PC-9 (cell line): ENCODE data around the gene AP2A1. TPM values are rescaled to one million over a fixed set of nuclear protein-coding genes. Genes with fewer than 3 reads are reported as not detected.

Experiments used
- BruUV-seq: library from RNA; stranded (reverse); fragments of 400-500 nt; replicated peaks from 2 replicates; lab custom pipeline; 2021; lab: Mats Ljungman, UMichigan
- CTCF ChIA-PET: fragments of 300-600 bp; sonication (Branson Sonifier 250); formaldehyde crosslinking; loops from one replicate; lab custom pipeline; 2022; ENCODE audit warnings: antibody characterized with exemption; lab: Charles Lee
- POLR2A ChIA-PET: fragments of 300-600 bp; sonication (Branson Sonifier 250); formaldehyde crosslinking; loops from one replicate; lab custom pipeline; 2022; ENCODE audit warnings: antibody characterized with exemption; ENCODE audit not compliant: unreplicated experiment; lab: Charles Lee
- DNase-seq, 2 experiments: peaks; one replicate each; pipeline versions ENCODE4 v3.0.0 to v3.0.0-alpha.2; 2015 to 2022; ENCODE audit warnings: mixed read lengths in 1 of 2
- H2AFZ ChIP-seq: fragments of 200-600 bp; sonication (generic); 2 replicates; pipeline ENCODE4 v1.8.1; 2017; ENCODE audit warnings: antibody characterized with exemption
- H3F3A ChIP-seq: fragments of 200-600 bp; sonication (generic); 2 replicates; pipeline ENCODE4 v1.8.1; 2017; ENCODE audit warnings: antibody characterized with exemption, mild to moderate bottlenecking, low read depth; ENCODE audit not compliant: insufficient read depth
- H3K27ac ChIP-seq: fragments of 200-600 bp; sonication (generic); 2 replicates; pipeline ENCODE4 v1.6.1; 2016; ENCODE audit warnings: mixed run types
- H3K27me3 ChIP-seq: fragments of 200-600 bp; sonication (generic); 2 replicates; pipeline ENCODE4 v1.6.1; 2016; ENCODE audit warnings: low read depth, mixed run types; ENCODE audit not compliant: insufficient read depth
- H3K36me3 ChIP-seq: fragments of 200-600 bp; sonication (generic); 2 replicates; pipeline ENCODE4 v1.6.1; 2016; ENCODE audit warnings: low read depth, mixed run types
- H3K4me1 ChIP-seq: fragments of 200-600 bp; sonication (generic); replicated peaks from 2 replicates; pipeline ENCODE4 v1.6.1; 2016; ENCODE audit warnings: mixed run types; ENCODE audit not compliant: insufficient read depth
- H3K4me2 ChIP-seq: fragments of 200-600 bp; sonication (generic); 2 replicates; pipeline ENCODE4 v1.6.1; 2017; ENCODE audit warnings: mixed run types
- H3K4me3 ChIP-seq: fragments of 200-600 bp; sonication (generic); 2 replicates; pipeline ENCODE4 v1.6.1; 2016; ENCODE audit warnings: mixed run types
- H3K79me2 ChIP-seq: fragments of 200-600 bp; sonication (generic); 2 replicates; pipeline ENCODE4 v1.6.1; 2017; ENCODE audit warnings: low read depth, mixed run types
- H3K9me2 ChIP-seq: fragments of 200-600 bp; sonication (generic); 2 replicates; pipeline ENCODE4 v1.8.1; 2017; ENCODE audit warnings: mild to moderate bottlenecking; ENCODE audit not compliant: insufficient read depth
- H3K9me3 ChIP-seq: fragments of 200-600 bp; sonication (generic); 2 replicates; pipeline ENCODE4 v1.8.1; 2016; ENCODE audit warnings: low read depth; ENCODE audit not compliant: insufficient read depth
- H4K20me1 ChIP-seq: fragments of 200-600 bp; sonication (generic); 2 replicates; pipeline ENCODE4 v1.8.1; 2017; ENCODE audit not compliant: insufficient read depth
- CTCF ChIP-seq: fragments of 200-600 bp; sonication (generic); conservative IDR thresholded peaks from 2 replicates; pipeline ENCODE4 v1.6.1; 2017; ENCODE audit warnings: mixed run types, antibody characterized with exemption, mild to moderate bottlenecking, moderate library complexity
- EZH2 ChIP-seq: fragments of 200-600 bp; sonication (generic); IDR thresholded peaks from 2 replicates; pipeline ENCODE4 v1.8.0; 2017; ENCODE audit warnings: antibody characterized with exemption, low read depth
- intact Hi-C: fragments of 100-400 bp; cut with micrococcal nuclease; formaldehyde crosslinking; loops from one replicate; pipeline ENCODE4 v1.10.0; 2022; ENCODE audit not compliant: unreplicated experiment
- total RNA-seq: library from RNA; stranded (reverse); gene quantifications from 2 replicates; pipeline ENCODE4 v1.2.3, GENCODE V29; 2021

Gene AP2A1
- total RNA-seq, 1 experiment from 2014 or later: 91.8 TPM

DNA sequence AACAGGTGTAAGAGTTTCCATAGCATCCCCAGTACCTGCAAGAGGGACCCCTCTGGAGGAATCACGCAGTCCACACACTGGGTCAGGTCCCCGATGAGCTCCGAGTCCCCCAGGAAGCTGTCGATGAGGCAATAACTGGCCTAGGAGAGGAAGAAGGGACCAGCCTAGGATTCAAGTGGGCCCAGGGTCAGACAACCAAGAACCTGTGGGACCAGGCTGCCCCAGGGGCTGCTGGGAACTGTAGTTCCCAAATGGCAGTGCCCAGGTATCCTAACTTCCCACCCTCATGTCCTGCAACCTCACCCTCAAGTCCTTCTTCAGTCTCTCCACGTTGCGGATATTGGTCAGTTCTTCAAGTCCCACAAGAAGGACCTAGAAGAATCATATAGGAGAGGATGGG, 44.5 kb downstream of the AP2A1 start:
- intact Hi-C loops: no loop called here
- ChIA-PET CTCF (no interaction called here), POLR2A (interaction anchor here (0.6 kb wide), 1 partner anchor 119 kb away, joined by 4 read pairs; no protein-coding TSS in a partner anchor)
- no peak for DNase-seq
- Histone ChIP-seq H3K9me3 (no peaks in the 10 kb centered on the region), H3K9me2 (no peaks in the 10 kb centered on the region), H3K27me3 (no peaks in the 10 kb centered on the region), H3F3A (peaks cover 41% of the 10 kb centered on the region; the same call in 1 of the 2 replicates), H3K79me2 (no peaks in the 10 kb centered on the region), H3K4me3 (no peak overlapping the region), H3K36me3 (no peaks in the 10 kb centered on the region), H4K20me1 (peaks cover 6% of the 10 kb centered on the region; the same call in 1 of the 2 replicates), H3K4me1 (peaks cover 15% of the 10 kb centered on the region), H2AFZ (no peak overlapping the region), H3K4me2 (no peak overlapping the region), H3K27ac (no peak overlapping the region)
- TF ChIP-seq CTCF (no peak), EZH2 (no peak)
- no TSS peak for BruUV-seq

GRCh38 chr19:49812452-49812996, 45.7 kb downstream of the AP2A1 start:
- peaks cover 6% of the 10 kb centered on the region; the same call in 1 of the 2 replicates for H4K20me1 ChIP-seq
- H3K4me1 ChIP-seq: peaks cover 23% of the 10 kb centered on the region
- intact Hi-C loops: no loop called here
- no peaks in the 10 kb centered on the region for H3K9me3 ChIP-seq
- TSS peak; percentile 52 for BruUV-seq
- no peaks in the 10 kb centered on the region for H3K27me3 ChIP-seq
- H3K4me3 ChIP-seq: peak overlapping the region; percentile 74
- POLR2A ChIA-PET: interaction anchor here (0.7 kb wide), 2 partner anchors 402 to 699 kb away, joined by 3 to 5 read pairs; partner anchors contain the start of gene JOSD2
- H3F3A ChIP-seq: peaks cover 40% of the 10 kb centered on the region
- CTCF ChIA-PET: interaction anchor here (1.0 kb wide), 1 partner anchor 45 kb away, joined by 7 read pairs; the partner anchor contains the start of gene AP2A1
- no peak for TF ChIP-seq EZH2
- TF ChIP-seq CTCF: no peak
- H3K4me2 ChIP-seq: peak overlapping the region; percentile 86
- no peaks in the 10 kb centered on the region for H3K9me2 ChIP-seq
- H3K36me3 ChIP-seq: no peaks in the 10 kb centered on the region
- H3K27ac ChIP-seq: no peak overlapping the region; the same call in 1 of the 2 replicates
- no peak for DNase-seq
- H3K79me2 ChIP-seq: no peaks in the 10 kb centered on the region
- peak overlapping the region; percentile 77 for H2AFZ ChIP-seq

DNA sequence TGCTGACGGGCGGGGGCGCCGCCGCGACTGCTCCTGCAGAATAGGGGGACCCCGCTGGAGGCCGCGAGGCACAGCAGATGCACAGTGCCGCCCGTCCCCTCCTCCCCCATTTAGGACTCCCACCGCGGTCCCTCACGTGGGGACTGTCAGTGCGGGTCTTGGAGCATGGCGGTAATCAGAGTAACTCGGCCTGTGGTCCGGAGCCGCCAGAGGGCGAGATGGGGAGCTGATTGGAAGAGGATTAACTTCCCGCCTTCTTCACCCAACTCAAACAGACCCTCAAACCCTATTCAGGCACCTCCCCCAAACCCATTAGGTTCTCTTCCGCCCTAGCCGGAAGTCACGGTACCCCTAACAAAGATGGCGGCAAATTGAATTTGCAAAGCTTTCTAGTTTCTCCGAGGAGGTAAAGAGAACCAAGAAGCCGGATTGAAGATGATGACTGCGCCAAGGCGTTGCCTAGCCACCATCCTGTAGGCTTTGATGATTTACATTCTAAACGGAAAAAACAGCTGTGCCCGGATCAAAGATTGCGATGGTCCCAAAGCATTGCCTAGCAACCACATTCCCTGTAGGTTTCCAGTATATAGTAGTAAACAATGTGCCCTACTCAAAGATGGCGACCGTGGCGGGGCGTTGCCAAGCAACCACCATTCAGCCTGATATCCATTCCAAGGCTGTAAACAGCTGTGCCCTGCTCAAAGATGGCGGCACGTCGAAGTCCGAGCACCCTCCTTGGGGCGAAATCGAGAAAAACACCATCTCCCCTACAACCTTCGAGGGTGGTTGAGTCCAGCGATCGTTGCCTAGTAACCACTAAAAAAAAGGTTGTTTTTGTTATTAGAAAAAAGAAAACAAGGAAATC, 46.4 kb downstream of the AP2A1 start, which contains the start of gene FUZ:
FUZ (minus strand) TSS at position 296 of the 865 bp plus-strand sequence; CDS start at position 110, 186 bp downstream.
- no peaks in the 10 kb centered on the region for H3K27me3 ChIP-seq
- peak within 1 kb of the TSS; percentile 86 for H3K4me2 ChIP-seq
- CTCF ChIA-PET: interaction anchor here (0.6 to 1.0 kb wide), 2 partner anchors 46 to 447 kb away, joined by 7 to 14 read pairs; partner anchors contain the start of gene AP2A1
- peak within 1 kb of the TSS; percentile 37 for H3K27ac ChIP-seq
- TF ChIP-seq EZH2 (no peak), CTCF (no peak; the same call in 1 of the 2 replicates)
- no TSS peak for BruUV-seq
- peaks cover 35% of the 10 kb centered on the region for H3F3A ChIP-seq
- peaks cover 23% of the 10 kb centered on the region for H3K4me1 ChIP-seq
- H3K79me2 ChIP-seq: peaks cover under 1% of the 10 kb centered on the region
- DNase-seq: peak; percentile 94 to 98
- no peaks in the 10 kb centered on the region for H3K36me3 ChIP-seq
- H2AFZ ChIP-seq: peak within 1 kb of the TSS; percentile 77
- POLR2A ChIA-PET: interaction anchor here (0.6 to 0.7 kb wide), 2 partner anchors 173 to 402 kb away, joined by 3 to 5 read pairs; partner anchors contain the start of gene RRAS
- peak within 1 kb of the TSS; percentile 74 for H3K4me3 ChIP-seq
- intact Hi-C loops: loop anchor here (1.0 kb wide), 2 partner anchors 47 to 64 kb away; partner anchors contain the start of genes AKT1S1 and TBC1D17
- no peaks in the 10 kb centered on the region for H3K9me3 ChIP-seq
- peaks cover 3% of the 10 kb centered on the region; the same call in 1 of the 2 replicates for H4K20me1 ChIP-seq
- no peaks in the 10 kb centered on the region for H3K9me2 ChIP-seq
